HepG2 (cell line): Measurements from ENCODE around the gene PTPN3. TPM values are rescaled to one million over a fixed set of nuclear protein-coding genes. Genes with fewer than 3 reads are reported as not detected.
"Not testable (repeated sequence)": the region's sequence is repeated elsewhere in the genome, so short reads cannot be mapped to it uniquely, and the experiment has no call there.

Source experiments
- ATAC-seq: fragments of 200-7000 bp; cut with Tn5 transposase; 3 replicates; pipeline ENCODE4 v1.9.1; 2020; ENCODE audit warnings: mild to moderate bottlenecking, moderate library complexity
- BruUV-seq: library from RNA; stranded (reverse); fragments of 400-500 nt; replicated peaks from 2 replicates; lab custom pipeline; 2021; lab: Mats Ljungman, UMichigan
- CTCF ChIA-PET: fragments of 300-600 bp; formaldehyde crosslinking; extraction: SDS; loops from one replicate; lab custom pipeline; 2021; ENCODE audit warnings: low total read pairs, inconsistent platforms, low intra/inter-chr PET ratio; lab: Yijun Ruan, JAX
- POLR2A ChIA-PET: fragments of 350-600 bp; sonication (Branson Sonifier 250); formaldehyde crosslinking; loops from one replicate; lab custom pipeline; 2020; ENCODE audit warnings: antibody characterized with exemption, inconsistent platforms; lab: Yijun Ruan, JAX
- DNase-seq: peaks from one replicate; pipeline ENCODE4 v3.0.0-alpha.2; 2015; ENCODE audit warnings: low spot score
- FAIRE-seq: peaks from 3 replicates; lab custom pipeline; 2011; peaks lifted over from hg19 to GRCh38; lab: Jason Lieb, UNC
- H2AFZ ChIP-seq: one replicate; pipeline ENCODE4 v1.6.1; 2011; ENCODE audit warnings: low read length, inconsistent platforms
- H3K27ac ChIP-seq: fragments of 300-600 bp; 3 replicates; pipeline ENCODE4 v1.8.0; 2011; ENCODE audit warnings: mixed run types, mild to moderate bottlenecking, mixed read lengths, low read length, inconsistent platforms; ENCODE audit not compliant: insufficient read depth; ENCODE audit errors: extremely low read length
- H3K27me3 ChIP-seq, 2 experiments: fragments of 200-600 bp in 1 of 2; 2 replicates in 1 of 2; 3 replicates in 1 of 2; pipeline versions ENCODE4 v1.6.0 to v1.8.0; 2011; ENCODE audit warnings: low read length in 2 of 2, mild to moderate bottlenecking in 2 of 2, moderate library complexity in 2 of 2, inconsistent platforms in 1 of 2; ENCODE audit not compliant: insufficient read depth in 2 of 2, control insufficient read depth in 1 of 2
- H3K36me3 ChIP-seq, 2 experiments: fragments of 200-600 bp in 1 of 2; replicated peaks in 1 of 2; 2 replicates in 1 of 2; 3 replicates in 1 of 2; pipeline versions ENCODE4 v1.5.1 to v1.8.0; 2011; ENCODE audit warnings: low read length in 2 of 2, inconsistent platforms in 1 of 2; ENCODE audit not compliant: insufficient read depth in 2 of 2, control insufficient read depth in 1 of 2
- H3K4me1 ChIP-seq: 2 replicates; pipeline ENCODE4 v1.5.1; 2012; ENCODE audit warnings: low read length, inconsistent platforms; ENCODE audit not compliant: insufficient read depth
- H3K4me2 ChIP-seq: 2 replicates; pipeline ENCODE4 v1.6.0; 2011; ENCODE audit warnings: low read depth, low read length, inconsistent platforms
- H3K4me3 ChIP-seq, 3 experiments: fragments of 200-600 bp in 1 of 3; sonication (generic), shearing (Covaris generic) in 1 of 3; replicated peaks in 1 of 3; 2 replicates each; pipeline ENCODE4 v1.5.1; 2011 to 2016; ENCODE audit warnings: low read length in 3 of 3, inconsistent platforms in 2 of 3, low read depth in 2 of 3, mild to moderate bottlenecking in 2 of 3, control low read depth in 1 of 3, mixed read lengths in 1 of 3; ENCODE audit not compliant: insufficient read depth in 1 of 3
- H3K79me2 ChIP-seq: one replicate; pipeline ENCODE4 v1.6.1; 2011; ENCODE audit warnings: low read length, inconsistent platforms; ENCODE audit not compliant: insufficient read depth
- H3K9ac ChIP-seq: 2 replicates; pipeline ENCODE4 v1.6.0; 2011; ENCODE audit warnings: mild to moderate bottlenecking, low read depth, low read length, inconsistent platforms; ENCODE audit not compliant: insufficient read depth
- H3K9me3 ChIP-seq: 2 replicates; pipeline ENCODE4 v1.5.1; 2012; ENCODE audit warnings: mild to moderate bottlenecking, low read length
- H4K20me1 ChIP-seq: 2 replicates; pipeline ENCODE4 v1.6.0; 2011; ENCODE audit warnings: inconsistent platforms, mild to moderate bottlenecking, low read length, moderate library complexity; ENCODE audit not compliant: insufficient read depth
- ELF4 ChIP-seq: sonication (generic); formaldehyde crosslinking; IDR thresholded peaks from 2 replicates; pipeline ENCODE4 v1.5.0; 2020; ENCODE audit warnings: missing genetic modification reagents, mild to moderate bottlenecking, moderate library complexity, borderline replicate concordance
- NFYB ChIP-seq: sonication (generic); formaldehyde crosslinking; IDR thresholded peaks from 2 replicates; pipeline ENCODE4 v1.4.0; 2020; ENCODE audit warnings: missing genetic modification reagents
- NPAS2 ChIP-seq: sonication (generic); formaldehyde crosslinking; IDR thresholded peaks from 2 replicates; pipeline ENCODE4 v1.8.0; 2022; ENCODE audit warnings: mild to moderate bottlenecking, missing genetic modification reagents, borderline replicate concordance
- SAFB2 ChIP-seq: sonication (generic); formaldehyde crosslinking; IDR thresholded peaks from 2 replicates; pipeline ENCODE4 v1.5.1; 2020; ENCODE audit warnings: missing genetic modification reagents, low read depth, mild to moderate bottlenecking, borderline replicate concordance
- ZSCAN20 ChIP-seq: sonication (generic); formaldehyde crosslinking; IDR thresholded peaks from 2 replicates; pipeline ENCODE4 v1.4.0; 2020; ENCODE audit warnings: missing genetic modification reagents, mild to moderate bottlenecking, borderline replicate concordance
- WGBS: methylation state at CpG from one replicate; pipeline ENCODE4 v1.1.6; 2017; ENCODE audit warnings: low lambda C conversion rate; 5-methylcytosine and 5-hydroxymethylcytosine counted together
- in situ Hi-C: cut with HindIII; loops from 2 replicates; pipeline ENCODE4 v1.10.0; 2017; ENCODE audit warnings: low pct_unique_long_range_greater_than_20kb; ENCODE audit not compliant: extremely low pct_ligation_motif_present
- intact Hi-C: fragments of 100-400 bp; cut with micrococcal nuclease; formaldehyde crosslinking; loops from one replicate; pipeline ENCODE4 v1.10.0; 2022; ENCODE audit not compliant: unreplicated experiment
- polyA plus RNA-seq, 8 experiments: library from polyadenylated mRNA; depleted of rRNA in 3 of 8; stranded (reverse) in 7 of 8; unstranded in 1 of 8; fragments of >200 nt; fragmentation: Illumina TruSeq in 4 of 8; extraction: Trizol in 4 of 8; gene quantifications; 2 replicates each; pipeline versions ENCODE4 v1.2.1 to v1.2.3, GENCODE V29; 2011 to 2016; ENCODE audit warnings: low read depth in 4 of 8, missing spikeins in 1 of 8, mixed read lengths in 1 of 8; ENCODE audit not compliant: insufficient read depth in 1 of 8
- total RNA-seq, 5 experiments: library from RNA; depleted of rRNA; stranded (reverse); fragments of >200 nt; fragmentation: Illumina TruSeq; extraction: Trizol; gene quantifications; 2 replicates each; pipeline ENCODE4 v1.2.3, GENCODE V29; 2016; ENCODE audit warnings: low read depth in 1 of 5

The PTPN3 gene
- total and polyA plus RNA-seq, 2 of the 13 experiments (the other 11 are each of a cell fraction or from before 2014, with no cell fraction given), result 5.6 to 20.5 TPM

DNA sequence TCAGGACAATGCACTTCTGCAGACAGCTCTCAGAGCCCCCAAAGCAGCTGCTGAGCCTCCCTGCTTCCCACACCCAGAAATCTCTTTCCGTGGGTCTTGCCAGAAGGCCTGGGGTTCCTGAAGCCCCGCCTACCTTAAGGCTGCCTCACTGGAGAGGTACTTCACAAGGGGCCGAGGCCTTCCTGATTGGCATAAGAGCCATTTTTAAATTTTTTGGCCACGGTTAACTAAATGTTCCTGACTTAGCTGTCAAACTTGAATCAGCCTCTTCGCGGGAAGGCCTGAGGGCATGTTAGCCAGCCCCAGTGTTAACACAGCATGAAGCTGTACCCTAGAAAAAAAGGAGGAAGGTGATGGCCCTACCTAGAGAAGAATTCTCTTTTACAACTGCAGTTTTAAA lies 156.5 kb downstream of the PTPN3 start (continued):
- TF ChIP-seq ZSCAN20 (no peak), ELF4 (no peak), SAFB2 (CRISPR knock-in tag) (no peak)

DNA sequence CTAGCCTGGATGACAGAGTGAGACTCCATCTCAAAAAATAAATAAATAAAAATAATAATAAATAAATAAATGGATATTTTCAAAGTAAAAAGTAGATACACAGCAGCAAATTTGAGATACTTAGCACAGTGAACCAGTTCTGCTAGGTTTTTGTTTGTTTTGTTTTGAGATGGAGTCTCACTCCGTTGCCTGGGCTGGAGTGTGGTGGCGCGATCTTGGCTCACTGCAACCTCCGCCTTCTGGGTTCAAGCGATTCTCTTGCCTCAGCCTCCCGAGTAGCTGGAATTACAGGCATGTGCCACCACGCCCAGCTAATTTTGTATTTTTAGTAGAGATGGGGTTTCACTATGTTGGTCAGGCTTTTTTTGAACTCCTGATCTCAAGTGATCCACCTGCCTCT lies 157.1 kb downstream of the PTPN3 start:
- BruUV-seq, H2AFZ ChIP-seq, H3K27me3 ChIP-seq, in situ Hi-C loops, H3K4me3 ChIP-seq, H3K9me3 ChIP-seq, intact Hi-C loops, CTCF ChIA-PET, FAIRE-seq, H3K36me3 ChIP-seq, ATAC-seq, DNase-seq, H3K79me2 ChIP-seq, H3K4me2 ChIP-seq, H3K9ac ChIP-seq, POLR2A ChIA-PET, H3K27ac ChIP-seq, H4K20me1 ChIP-seq: not testable (repeated sequence)
- H3K4me1 ChIP-seq, result peaks cover 28% of the 10 kb centered on the region
- 74% methylated on average over 7 of the region's 7 CpGs for WGBS

DNA sequence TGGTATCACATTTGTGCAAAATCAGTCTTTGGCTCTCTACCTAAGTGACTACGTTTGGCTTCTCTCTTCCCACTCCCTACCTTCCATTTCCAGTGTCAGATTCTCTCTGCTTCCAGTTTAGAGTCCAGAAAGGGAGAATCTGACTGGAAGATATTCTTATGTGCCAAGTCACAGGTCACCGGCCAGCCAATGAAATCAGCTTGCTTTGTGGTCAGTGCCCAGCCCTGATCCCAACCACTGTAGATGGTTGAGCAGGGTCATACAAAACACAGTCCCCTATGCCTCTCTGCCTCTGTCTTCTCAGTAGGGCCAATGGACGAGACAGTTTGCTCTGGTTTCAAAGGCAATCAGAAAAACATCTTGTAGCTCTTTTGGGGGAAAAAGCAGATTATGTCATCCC lies 161.7 kb downstream of the PTPN3 start:
- ChIA-PET CTCF (no interaction called here), POLR2A (interaction anchor here (1.1 to 1.2 kb wide), 2 partner anchors 9 kb away, joined by 3 to 4 read pairs; no protein-coding TSS in a partner anchor)
- TF ChIP-seq NFYB (CRISPR knock-in tag), result peak; percentile 66
- TF ChIP-seq NPAS2 (CRISPR knock-in tag), result no peak
- H3K9ac ChIP-seq, result no peak overlapping the region
- no peak overlapping the region for H2AFZ ChIP-seq
- DNase-seq, result no peak
- H3K9me3 ChIP-seq, result no peaks in the 10 kb centered on the region
- WGBS, result 4% methylated on average over 3 of the region's 3 CpGs
- intact Hi-C loops (no loop called here), in situ Hi-C loops (no loop called here)
- H3K27me3 ChIP-seq, result no peaks in the 10 kb centered on the region; a peak in 1 of 5 replicates
- H3K4me1 ChIP-seq, result peaks cover 30% of the 10 kb centered on the region
- H3K79me2 ChIP-seq, result no peaks in the 10 kb centered on the region
- H3K36me3 ChIP-seq, result no peaks in the 10 kb centered on the region
- ATAC-seq, result peak; percentile 84
- FAIRE-seq, result no peak
- H3K4me3 ChIP-seq, result 0 out of 6 replicates have a peak overlapping the region, but pooled peaks of 1 of the 3 experiments have one; percentile 2
- no peaks in the 10 kb centered on the region for H4K20me1 ChIP-seq
- BruUV-seq, result no TSS peak
- no peak overlapping the region for H3K27ac ChIP-seq
- peak overlapping the region; percentile 53 for H3K4me2 ChIP-seq
